ENCODE data around the gene FLVCR2.
"Not testable (repeated sequence)": the region's sequence is repeated elsewhere in the genome, so short reads cannot be mapped to it uniquely, and the experiment has no call there.

FLVCR2 gene

DNA sequence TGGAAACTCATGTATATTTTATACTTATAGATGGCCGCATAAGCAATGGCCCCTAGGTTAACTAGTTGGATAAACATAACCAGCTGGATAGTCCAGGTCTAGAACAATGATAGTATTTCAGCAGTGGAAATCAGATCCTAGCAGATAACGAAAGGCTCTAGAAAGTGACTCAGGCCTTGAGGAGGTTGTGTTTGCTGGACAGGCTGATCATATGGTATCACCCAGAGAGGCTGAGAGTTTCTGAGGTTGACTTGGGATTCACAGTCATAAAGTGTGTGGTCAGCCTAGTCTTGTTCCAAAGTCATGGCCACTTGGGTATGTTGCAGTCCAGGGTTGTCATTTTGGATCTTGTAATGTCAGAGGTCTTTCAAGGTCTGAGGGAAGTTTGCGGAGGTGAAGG lies 16.8 kb downstream of the FLVCR2 start:
- DNase-seq (ENCODE audit: low read depth, low spot score) = no peak

DNA sequence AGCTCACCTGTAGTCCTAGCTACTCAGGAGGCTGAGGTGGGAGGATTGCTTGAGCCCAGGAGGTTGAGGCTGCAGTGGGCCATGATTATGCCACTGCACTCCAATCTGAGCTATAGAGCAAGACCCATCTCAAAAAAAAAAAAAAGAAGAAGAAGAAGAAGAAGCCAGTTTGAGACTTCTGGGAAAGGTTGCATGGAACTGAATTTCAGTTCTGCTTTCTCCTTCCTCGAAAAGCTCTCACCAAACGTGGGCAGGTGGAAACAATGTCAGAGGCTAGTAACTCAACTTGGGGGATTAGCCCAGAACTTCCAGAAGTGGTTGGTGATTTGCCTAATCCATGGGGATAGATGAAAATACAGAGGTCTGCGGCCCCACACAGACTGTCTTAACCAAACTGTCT lies 18.7 kb downstream of the FLVCR2 start:
- no peak for DNase-seq (ENCODE audit: low read depth, low spot score)

DNA sequence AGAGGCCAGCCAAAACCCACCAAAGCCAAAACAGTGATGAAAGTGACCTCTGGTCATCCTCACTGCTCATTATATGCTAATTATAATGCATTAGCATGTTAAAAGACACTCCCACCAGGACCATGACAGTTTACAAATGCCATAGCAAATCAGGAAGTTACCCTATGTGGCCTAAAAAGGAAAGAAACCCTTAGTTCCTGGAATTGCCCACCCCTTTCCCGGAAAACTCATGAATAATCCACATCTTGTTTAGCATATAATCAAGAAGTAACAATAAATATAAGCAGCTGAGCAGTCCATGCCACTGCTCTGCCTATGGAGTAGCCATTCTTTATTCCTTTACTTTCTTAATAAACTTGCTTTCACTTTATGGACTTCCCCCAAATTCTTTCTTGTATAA lies 21.7 kb downstream of the FLVCR2 start:
- not testable (repeated sequence) for DNase-seq (ENCODE audit: low read depth, low spot score)

DNA sequence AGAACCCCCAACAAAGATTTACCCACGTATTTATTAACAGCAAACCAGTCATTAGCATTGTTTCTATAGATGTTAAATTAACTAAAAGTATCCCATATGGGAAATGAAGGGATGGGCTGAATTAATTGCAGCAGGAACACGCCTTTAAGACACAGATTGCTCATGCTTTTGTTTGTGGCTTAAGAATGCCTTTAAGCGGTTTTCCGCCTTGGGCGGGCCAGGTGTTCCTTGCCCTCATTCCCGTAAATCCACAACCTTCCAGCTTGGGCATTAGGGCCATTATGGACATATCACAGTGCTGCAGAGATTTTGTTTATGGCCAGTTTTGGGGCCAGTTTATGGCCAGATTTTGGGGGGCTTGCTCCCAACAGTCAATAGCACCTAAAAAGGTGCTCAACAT lies 22.6 kb downstream of the FLVCR2 start:
- not testable (repeated sequence) for DNase-seq (ENCODE audit: low read depth, low spot score)

DNA sequence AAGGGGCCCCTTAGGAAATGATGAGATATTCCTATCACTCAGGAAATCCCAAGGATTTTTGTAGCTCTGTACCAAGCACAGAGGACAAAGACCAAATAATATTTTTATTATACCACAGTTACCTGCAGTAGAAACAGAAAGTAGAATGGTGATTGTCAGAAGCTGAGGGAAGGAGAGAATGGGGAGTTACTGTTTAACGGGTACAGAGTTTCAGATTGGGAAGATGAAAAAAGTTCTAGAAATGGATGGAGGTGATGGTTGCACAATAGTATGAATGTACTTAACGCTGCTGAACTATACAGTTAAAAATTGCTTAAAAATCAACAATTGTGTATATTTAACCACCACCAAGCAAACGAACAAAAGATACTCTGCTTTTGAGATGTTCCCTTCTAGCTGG lies 24.1 kb downstream of the FLVCR2 start:
- no peak for DNase-seq (ENCODE audit: low read depth, low spot score)

DNA sequence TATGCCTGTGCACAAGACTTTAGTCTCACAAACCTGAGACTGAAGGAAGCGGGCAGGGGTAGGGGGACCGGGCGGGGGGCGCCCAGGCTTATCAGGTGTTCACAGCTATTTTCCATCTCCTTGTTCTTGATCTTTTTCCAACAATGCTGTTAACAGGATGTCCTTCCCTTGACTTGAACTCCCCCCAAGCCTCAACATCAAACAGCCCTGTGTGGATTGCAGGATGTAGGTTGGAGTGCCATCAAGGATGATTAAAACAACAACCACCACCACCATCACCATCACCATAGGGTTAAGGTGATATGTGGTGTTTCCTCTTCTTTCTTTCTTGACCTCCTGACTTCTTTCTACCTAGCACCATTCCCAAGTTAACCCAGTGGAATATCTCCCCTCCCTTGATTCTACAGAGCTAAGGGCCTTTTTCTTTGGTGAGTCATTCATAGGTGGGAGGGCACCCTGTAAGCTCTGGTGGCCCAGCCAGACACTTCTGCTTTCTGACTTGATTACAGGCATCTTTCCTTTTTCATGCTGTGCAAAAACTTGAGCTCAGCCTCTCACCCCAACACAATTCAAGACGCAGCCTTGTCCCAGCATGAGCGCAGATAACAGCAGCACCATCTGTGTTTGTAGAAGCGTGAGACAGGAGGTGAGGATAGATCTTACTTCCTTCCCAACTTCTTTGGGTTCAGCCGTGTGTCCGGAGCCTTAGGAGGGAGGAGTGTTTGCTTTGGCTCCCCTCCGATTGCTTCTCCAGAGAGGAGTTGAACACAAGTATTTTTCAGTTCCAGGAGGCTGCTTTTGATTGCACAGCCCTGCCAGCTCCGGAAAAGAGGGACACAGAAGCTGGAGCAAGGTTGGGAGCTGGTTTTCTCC lies 26.8 kb downstream of the FLVCR2 start:
- no peak for DNase-seq (ENCODE audit: low read depth, low spot score)

DNA sequence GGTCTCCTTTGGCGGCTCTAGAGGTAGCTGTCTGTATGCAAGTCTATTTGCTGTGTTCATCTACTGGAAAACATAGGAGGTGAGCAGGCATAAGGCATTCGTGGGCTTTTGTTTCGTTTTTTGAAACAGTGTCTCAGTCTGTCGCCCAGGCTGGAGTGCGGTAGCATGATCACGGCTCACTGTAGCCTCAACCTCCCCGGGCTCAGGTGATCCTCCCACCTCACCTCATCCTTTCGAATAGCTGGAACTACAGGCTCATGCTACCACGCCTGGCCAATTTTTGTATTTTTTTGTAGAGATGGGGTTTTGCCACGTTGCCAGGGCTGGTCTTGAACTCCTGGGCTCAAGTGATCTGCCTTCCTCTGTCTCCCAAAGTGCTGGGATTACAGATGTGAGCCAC lies 27.5 kb downstream of the FLVCR2 start:
- no peak for DNase-seq (ENCODE audit: low read depth, low spot score)

DNA sequence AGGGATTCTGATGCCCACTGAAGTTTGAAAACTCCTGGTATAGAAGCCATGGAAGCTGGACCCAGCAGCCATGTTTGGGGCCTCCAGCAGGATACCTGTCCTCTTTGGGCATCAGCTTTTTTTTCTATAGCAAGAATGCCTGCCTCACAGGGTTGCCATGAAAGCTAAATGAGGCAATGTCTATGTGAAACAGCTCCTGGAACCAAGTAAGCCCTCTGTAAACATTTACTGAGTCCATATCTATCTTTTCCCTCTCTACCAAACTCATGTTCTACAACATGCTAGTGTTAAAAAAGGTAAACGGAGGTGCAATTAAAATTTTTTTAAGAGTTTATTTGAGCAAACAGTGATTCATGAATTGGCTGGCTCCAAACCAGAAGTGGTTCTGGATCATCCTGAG lies 28.6 kb downstream of the FLVCR2 start:
- no peak for DNase-seq (ENCODE audit: low read depth, low spot score)

DNA sequence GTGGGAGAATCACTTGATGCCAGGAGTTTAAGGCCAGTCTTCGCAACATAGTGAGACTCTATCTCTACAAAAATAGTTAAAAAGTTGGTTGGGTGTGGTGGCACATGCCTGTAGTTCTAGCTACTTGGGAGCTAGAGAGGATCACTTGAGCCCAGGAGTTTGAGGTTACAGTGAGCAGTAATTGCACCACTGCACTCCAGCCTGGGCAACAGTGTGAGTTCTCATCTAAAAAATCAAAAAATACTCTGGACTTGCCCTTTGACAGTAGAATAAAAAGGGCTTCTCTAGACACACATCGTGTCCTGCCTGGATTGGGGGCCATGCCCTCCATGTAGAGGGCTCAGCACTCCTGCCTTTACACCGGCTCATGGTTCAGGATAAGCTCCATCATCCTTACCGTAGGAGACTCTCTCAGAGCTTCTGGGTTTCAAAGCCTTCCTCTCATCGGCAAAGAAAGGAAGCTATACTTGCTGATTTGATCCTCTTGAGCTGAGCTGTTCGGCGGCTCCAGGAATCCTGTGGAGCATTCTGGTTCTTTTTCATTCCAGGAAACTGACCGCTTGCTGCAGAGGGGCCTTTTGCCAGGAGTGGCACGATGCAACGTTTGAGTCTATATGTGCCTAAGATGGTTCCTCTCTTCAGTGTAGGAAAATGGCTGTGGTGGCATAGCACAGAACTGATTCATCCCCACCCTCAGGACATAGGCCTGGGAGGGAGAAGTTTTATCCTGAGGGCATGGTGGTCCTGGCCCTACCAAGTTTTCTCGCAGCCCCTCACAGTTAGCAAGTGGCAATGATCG lies 29.6 kb downstream of the FLVCR2 start:
- DNase-seq (ENCODE audit: low read depth, low spot score) = no peak

DNA sequence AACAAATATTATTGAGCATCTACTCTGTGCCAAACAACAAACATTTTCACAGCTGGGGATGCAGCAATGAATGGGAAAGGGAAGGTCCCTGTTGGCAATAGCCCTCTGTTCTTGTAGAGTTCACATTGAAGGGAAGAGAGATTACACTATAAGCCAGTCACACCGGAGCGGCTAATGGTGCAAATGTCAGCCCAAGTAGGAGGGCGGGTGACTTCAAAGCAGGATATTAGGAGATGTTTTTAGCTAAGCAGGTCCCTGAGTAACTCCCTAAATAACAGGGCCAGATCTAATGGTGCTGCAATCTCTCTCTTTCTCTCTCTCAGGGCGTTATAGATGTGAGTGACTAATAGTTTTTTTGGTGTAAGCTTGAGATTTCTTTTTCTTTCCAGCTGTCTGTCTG lies 30.7 kb downstream of the FLVCR2 start:
- no peak for DNase-seq (ENCODE audit: low read depth, low spot score)

DNA sequence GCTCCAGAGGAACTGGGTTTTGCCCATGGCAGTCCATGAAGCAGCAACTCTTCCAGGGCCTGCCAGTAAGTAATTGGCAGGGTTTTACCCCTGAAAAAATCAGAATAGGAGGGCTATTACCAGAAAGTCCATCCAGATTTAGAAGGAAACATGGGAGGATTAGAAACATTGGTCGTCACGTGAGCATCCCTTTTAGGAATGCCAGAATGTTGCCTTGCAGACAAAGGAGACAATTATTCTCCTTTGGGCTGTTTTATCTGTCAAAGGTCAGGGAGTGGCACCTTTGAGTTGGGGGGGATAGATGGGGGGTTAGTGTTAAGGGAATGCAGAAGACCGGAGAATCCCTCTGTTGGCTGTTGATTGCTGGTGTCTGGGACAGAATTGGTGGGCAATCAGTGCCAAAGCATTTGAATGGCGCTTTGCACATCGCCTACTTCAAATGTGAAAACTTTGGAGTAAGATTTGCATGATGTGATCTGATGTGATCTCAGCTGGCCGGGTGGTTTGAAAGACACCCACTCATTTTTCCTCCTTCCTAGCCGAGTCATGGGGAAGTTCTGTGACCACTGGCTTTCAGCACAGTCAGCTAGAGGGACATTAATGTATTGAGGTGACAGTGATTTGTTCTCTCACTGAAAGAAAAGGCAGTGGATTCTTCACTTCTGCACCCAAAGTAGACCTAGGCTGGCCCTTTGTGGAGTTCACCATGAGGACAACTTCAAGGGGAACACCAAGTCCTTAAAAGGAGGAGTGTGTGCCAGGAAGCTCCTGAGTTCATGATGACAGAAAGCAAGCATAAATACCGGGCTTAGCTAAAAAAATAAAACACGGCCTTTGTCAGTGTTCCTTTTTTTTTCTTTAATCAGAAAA lies 31.4 kb downstream of the FLVCR2 start:
- DNase-seq (ENCODE audit: low read depth, low spot score) = no peak

DNA sequence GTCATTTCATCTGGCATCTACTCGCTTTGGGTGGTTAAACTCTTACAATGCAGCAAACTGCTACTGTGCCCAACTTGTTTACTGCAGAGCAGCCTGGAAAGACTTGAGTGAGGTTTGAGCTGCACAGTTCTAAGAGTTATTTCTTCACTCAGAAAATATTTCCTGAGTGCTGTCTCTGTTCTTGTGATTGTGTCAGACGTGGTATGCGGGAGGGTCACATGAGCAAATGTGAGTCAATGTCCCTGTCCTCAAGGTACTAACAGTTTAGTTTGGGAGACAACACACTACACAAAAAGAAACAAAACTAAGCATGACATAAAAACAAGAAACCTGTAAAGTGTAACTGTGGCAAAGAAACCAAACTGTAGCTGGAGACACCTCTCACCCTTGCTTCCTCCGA lies 32.4 kb downstream of the FLVCR2 start:
- no peak for DNase-seq (ENCODE audit: low read depth, low spot score)

DNA sequence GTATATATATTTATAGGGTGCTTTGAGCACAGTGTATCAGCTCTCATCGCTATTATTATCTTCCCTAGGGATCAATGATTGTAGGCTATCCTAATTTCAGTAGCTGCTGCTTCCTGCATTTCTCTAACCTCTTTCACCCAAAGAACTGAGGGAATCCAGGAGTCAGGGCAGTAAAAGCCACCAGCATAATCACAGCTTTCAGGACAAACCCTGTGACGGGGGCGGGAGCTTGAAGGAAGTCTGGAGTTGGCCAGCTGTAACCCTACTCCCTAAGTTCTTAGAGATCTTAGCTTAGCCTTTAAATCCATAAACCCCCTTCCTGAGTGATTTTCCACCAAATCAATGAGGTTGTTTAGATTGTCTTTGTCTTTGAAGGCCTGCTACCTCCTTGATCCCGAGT lies 33.7 kb downstream of the FLVCR2 start:
- no peak for DNase-seq (ENCODE audit: low read depth, low spot score)

DNA sequence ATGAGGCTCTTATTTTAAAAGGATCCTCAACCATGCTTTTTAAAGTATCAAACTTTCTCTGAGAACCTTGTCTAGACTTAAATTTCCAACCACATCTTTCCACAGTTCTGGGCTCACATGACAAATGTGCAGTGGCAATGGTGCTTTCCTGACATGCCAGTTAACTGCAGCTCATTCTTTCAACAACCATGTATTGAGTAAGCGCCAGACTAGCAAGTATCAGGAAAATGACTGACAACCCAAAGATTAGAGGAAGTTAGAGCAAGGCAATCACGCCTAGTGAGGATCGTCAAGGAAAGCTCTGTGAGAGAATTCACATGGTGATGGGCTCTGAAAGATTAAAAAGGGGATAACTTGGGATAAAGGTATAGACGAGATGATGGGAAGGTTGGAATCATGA lies 35.8 kb downstream of the FLVCR2 start:
- no peak for DNase-seq (ENCODE audit: low read depth, low spot score)

DNA sequence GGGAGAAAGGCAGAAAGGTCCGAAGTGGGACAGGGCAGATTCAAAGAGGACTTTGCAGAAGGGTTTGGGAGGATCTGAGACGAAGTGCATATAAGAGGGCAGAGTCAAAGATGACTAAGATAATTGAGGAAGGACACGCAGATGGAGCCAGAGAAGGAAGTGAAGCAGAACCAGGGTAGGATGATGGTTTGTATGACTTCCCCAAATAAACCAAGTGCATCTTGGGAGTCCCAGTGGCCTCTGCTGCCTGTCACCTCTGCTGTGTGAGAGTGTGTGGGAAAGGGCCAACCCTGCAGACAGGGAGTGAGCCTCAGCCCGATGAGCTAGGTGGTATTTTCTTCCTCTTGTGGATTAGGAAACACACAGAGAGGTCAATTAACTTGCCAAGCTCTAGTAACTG lies 36.8 kb downstream of the FLVCR2 start:
- no peak for DNase-seq (ENCODE audit: low read depth, low spot score)

DNA sequence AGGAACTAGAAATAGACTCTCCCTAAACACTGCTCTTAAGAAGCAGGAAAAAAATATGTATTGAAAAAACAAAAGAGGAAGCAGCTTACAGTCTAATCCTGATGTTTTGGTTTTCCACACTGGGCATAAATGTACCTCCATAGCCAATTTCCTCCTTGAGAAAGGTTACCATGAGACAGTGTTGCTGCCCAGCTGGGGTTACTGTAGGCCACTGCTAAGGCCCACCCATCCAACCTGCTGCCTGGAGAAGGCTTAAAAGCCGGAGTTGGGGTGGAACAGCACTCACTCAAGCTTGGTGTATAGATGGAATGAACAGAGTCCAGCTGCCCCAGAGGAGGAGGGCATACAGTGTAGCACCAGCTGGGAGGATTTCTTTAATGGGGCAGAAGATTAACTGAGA lies 41.1 kb downstream of the FLVCR2 start:
- DNase-seq (ENCODE audit: low read depth, low spot score) = no peak

DNA sequence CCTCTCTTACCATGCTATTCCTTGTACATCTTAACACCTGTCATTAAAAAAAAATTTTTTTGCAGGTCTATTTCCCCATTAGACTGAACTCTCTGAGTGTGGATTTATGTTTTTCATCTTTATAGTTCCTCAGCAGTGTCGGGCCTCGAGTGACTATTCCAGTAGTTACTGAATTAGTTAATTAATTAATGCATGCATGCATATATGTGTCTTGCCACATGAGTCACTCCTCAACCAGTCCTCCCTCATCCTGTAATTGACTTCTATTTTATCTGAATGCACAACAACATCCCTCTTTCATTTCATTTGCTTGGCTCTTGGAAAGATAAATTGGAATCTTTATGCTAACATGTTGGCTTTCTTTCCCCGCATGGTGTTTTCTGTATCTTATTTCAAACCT lies 46.6 kb downstream of the FLVCR2 start:
- DNase-seq (ENCODE audit: low read depth, low spot score) = no peak

DNA sequence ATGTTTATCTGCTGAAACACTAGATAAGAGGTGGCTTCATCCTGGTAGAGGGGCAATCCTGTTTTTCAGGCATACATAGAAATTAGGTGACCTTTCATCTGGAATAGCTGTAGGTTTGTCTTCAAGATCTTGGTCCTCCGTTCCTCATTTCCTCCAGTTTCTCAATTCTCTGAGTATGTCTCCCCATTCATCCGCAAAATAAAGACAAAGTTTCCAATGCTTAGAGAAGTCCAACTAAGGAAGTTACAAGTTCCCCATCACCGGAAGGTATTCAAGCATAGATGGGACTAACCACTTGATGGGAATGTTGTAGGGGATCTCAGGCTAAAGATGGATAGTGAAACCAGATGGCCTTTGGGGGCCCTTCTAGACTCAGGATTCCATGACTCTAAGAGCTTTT lies 48.0 kb downstream of the FLVCR2 start:
- no peak for DNase-seq (ENCODE audit: low read depth, low spot score)

DNA sequence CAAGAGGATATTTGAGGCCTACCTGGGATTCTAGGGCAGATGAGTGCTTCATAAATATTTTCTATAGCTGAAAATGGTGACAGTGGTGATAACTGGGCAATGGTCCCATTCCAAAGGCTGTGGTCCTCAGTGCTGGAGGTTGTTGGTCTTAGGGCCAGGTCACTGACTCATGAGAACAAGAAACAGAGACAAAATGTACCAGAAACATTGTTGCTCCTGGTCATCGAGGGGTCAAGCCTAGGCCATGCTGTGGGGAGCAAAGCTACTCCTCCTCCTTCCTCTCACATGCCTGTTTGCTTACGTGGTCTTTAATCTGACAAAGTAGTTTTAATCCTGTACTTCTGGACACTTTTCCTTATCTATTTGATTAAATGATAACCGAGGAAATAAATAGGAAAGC lies 48.4 kb downstream of the FLVCR2 start:
- DNase-seq (ENCODE audit: low read depth, low spot score) = no peak

DNA sequence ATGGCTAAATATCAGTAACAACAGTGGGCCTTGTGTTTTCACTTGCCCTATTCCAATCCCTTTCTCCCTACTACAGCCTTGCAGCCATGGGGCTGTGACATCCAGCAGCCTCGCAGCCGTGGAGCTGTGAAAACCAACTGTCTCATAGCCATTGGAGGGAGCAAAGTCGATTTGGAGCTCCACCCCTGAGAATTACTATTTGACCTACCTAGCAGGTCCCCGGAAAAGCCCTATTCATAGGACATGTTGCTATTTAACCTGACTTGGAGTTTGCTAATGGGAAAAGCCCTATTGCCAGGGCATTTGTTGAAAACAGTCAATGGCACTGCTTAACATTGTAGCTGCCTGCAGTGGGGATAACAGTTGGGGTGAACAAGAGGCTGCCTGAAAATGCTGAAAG lies 49.0 kb downstream of the FLVCR2 start:
- DNase-seq (ENCODE audit: low read depth, low spot score) = no peak

DNA sequence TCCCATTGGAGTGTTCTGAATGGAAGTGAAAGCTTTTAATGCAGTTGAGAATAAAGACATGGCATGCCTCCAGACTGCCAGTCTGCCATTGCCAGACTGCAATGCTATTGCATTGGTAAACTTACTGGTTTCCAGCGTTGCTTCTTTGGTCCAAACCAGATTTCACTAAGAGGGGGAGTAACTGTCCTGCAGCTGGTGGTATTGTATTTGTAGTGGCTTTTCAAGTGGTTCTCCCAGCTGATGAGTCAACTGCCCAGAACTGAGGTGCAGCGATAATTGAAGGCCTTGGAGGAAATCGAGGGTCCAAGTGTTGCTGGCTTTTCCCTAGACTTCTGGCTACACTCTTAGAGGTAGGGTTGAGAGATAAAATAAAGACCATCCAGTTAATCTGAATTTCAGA lies 50.4 kb downstream of the FLVCR2 start:
- peak; percentile 26 for DNase-seq (ENCODE audit: low read depth, low spot score)
